GM23248 (cell line): ENCODE data around the gene PCDHGB2.

Experiments
- EZH2 ChIP-seq: fragments of 200-600 bp; sonication (generic); IDR thresholded peaks from 2 replicates; pipeline ENCODE4 v1.6.1; 2018; ENCODE audit warnings: antibody characterized with exemption, mild to moderate bottlenecking; ENCODE audit not compliant: insufficient read depth, poor library complexity, severe bottlenecking
- EZH2phosphoT487 ChIP-seq: fragments of 200-600 bp; sonication (generic); IDR thresholded peaks from 2 replicates; pipeline ENCODE4 v1.6.1; 2018; ENCODE audit warnings: antibody characterized with exemption, moderate library complexity, mild to moderate bottlenecking, low read depth; ENCODE audit not compliant: insufficient read depth

GRCh38 chr5:141319699-141320098, 40.1 kb upstream of the PCDHGB2 start:
- TF ChIP-seq EZH2: no peak
- no peak for TF ChIP-seq EZH2phosphoT487
